ENCODE data around the gene TMEM150B.
A peak's percentile ranks its signal among the peaks of the same experiment; 100 is the strongest.

Gene TMEM150B

GRCh38 chr19:55304279-55304978, 20.7 kb downstream of the TMEM150B start:
- no peak for DNase-seq

GRCh38 chr19:55303477-55303876, 21.7 kb downstream of the TMEM150B start:
- DNase-seq, result no peak

- DNase-seq, result no peak
These were observed 22.8 kb downstream of the TMEM150B start for GRCh38 chr19:55302318-55302703.

- DNase-seq, result peak; percentile 76 to 95 (median 92)
These were observed 23.5 kb downstream of the TMEM150B start for GRCh38 chr19:55301459-55302317.

- DNase-seq, result no peak
These were observed 24.2 kb downstream of the TMEM150B start for GRCh38 chr19:55300886-55301458.

GRCh38 chr19:55299991-55300390, 25.1 kb downstream of the TMEM150B start:
- no peak for DNase-seq

- no peak for DNase-seq
These were observed 27.9 kb downstream of the TMEM150B start for GRCh38 chr19:55297267-55297666.

- no peak for DNase-seq
These were observed 35.9 kb downstream of the TMEM150B start for GRCh38 chr19:55289117-55289796.

- no peak for DNase-seq
These were observed 37.6 kb downstream of the TMEM150B start for GRCh38 chr19:55287361-55288079.

GRCh38 chr19:55285229-55285890, 39.8 kb downstream of the TMEM150B start:
- no peak for DNase-seq

GRCh38 chr19:55284405-55285058, 40.6 kb downstream of the TMEM150B start:
- DNase-seq, result no peak

GRCh38 chr19:55283548-55284377, 41.4 kb downstream of the TMEM150B start, which contains the start of gene BRSK1:
TSS of gene BRSK1 (plus strand) at chr19:55283997. CDS start at chr19:55284443, 446 bp downstream.
- DNase-seq, result peak in 4 of 6 experiments; percentile 4 to 20 (median 13)

GRCh38 chr19:55279770-55280643, 45.1 kb downstream of the TMEM150B start, which contains the start of gene HSPBP1:
TSS of gene HSPBP1 (minus strand) at chr19:55280110. CDS start at chr19:55279608, 502 bp downstream.
- DNase-seq, result peak; percentile 90 to 96 (median 94)

GRCh38 chr19:55279340-55279739, 45.8 kb downstream of the TMEM150B start:
- no peak for DNase-seq

- DNase-seq, result no peak
These were observed 46.6 kb downstream of the TMEM150B start for GRCh38 chr19:55278391-55279135.

GRCh38 chr19:55277494-55277893, 47.6 kb downstream of the TMEM150B start:
- DNase-seq, result no peak

- no peak for DNase-seq
These were observed 48.3 kb downstream of the TMEM150B start for GRCh38 chr19:55276720-55277430.

Measured in stimulated activated naive CD4-positive, alpha-beta T cell (primary cell).